Eye (tissue), 1 donor: Measurements from ENCODE around the gene LGALS14.

Experiments
- DNase-seq: peaks from one replicate; pipeline ENCODE4 v3.0.0-alpha.2; 2015

Gene LGALS14

DNA sequence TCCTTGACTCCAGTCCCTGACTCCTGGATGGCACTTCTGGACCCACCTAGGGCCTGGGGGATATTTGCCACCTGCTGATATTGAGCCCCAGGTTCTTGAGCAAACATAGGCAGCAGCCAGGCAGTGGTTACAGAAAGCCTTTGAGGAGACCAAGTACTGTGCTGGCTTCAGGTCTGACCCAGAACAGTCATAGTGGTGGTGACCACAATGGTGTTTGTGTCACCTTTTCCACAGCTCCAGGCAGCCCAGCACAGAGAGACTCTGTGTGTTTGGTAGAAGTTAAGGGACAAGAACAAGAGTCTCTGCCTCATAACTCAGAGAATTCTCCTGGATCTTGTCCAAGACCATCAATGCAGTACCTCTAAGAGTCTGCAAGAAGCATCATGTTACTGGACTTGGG is 48.1 kb downstream of the LGALS14 start:
- no peak for DNase-seq

DNA sequence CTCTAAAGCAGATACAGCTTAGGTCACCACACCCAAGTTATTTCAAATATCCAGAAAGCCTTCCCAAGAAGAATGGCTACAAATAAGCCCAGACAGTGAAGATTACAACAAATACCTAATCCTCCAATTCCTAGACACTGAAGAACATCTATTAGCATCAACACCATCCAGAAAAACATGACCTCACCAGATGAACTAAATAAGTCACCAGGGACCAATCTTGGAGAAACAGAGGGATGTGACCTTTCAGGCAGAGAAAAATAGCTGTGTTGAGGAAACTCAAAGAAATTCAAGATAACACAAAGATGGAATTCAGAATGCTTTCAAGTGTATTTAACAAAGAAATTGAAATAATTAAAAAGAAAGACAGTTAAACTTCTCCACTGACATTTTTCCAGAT is 48.5 kb downstream of the LGALS14 start:
- no peak for DNase-seq

DNA sequence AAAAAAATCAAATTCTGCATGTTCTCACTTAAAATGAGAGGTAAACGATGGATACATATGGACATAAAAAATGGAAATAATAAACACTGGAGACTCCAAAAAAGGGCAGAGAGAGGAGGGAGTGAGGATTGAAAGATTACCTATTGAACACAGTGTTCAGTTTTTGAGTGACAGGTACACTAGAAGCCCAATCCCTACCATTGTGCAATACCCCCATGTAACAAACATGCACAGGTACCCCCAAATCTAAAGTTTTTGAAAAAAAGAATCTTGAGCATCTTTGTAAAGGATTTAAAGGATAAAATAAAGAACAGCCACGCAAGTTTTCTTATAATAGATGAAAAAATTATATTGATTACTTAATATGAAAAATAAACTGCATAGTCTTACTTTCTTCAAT is 50.3 kb downstream of the LGALS14 start:
- DNase-seq: no peak

DNA sequence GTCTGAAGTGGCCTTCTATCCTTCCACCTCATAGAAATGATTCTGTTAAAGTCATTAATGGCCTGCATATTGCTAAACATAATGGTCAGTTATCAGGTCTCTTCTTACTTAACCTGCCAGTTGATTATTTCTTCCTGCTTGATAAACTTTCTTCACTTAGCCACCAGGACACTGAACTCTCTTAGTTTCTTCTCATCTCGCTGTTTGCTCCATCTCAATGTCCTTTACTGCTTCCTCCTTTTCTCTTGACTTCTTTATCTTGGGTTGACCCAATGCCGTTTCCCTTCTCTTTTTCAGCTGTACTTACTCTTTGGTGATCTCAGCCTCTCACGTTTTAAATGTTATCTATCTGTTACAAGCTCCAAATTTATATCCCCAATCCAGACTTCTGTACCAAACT is 50.7 kb downstream of the LGALS14 start:
- no peak for DNase-seq
